ENCODE results near the gene SLC9A1.

Gene SLC9A1

DNA sequence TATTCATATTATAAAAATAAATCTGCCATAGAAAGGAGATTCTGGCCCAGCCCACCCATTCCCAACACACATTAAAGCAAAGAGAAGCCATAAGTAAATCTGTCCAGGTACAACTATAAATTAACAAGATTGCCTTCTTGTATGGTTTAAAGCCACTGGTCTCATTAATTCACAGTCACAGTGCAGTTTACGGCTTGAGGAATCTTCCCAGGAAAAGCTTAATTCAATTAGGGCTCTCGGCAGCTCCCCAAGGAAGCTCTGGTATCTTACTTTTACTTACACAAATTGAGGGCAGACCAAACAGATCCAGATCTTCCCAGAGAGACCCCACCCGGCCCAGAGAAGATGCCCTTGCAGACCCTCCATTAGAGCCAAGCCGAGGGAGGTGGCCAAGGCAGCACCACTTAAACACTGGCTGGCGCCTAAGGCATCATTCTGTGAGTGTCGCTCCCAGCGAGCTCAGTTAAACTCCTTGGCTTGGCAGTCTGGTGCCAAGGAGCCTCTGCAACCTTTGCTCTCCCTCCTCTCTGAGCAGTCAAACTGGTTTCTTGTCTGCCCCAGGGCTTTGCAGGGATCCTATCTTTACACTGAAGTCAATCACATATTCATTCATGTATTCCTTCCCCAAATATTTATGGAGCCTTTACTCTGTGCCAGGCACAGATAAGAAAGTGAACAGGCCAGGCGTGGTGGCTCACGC lies 10.7 kb downstream of the SLC9A1 start:
- ATAC-seq, result no peak
- Mint-ChIP-seq H3K4me1 (peaks cover 40% of the 10 kb centered on the region), H3K9me3 (no peaks in the 10 kb centered on the region), H3K4me3 (no peak overlapping the region), H3K27me3 (no peaks in the 10 kb centered on the region), H3K27ac (no peak overlapping the region), H3K36me3 (peaks cover 4% of the 10 kb centered on the region)

- Mint-ChIP-seq H3K4me3 (no peak overlapping the region), H3K27me3 (no peaks in the 10 kb centered on the region), H3K4me1 (peaks cover 39% of the 10 kb centered on the region), H3K36me3 (peaks cover 5% of the 10 kb centered on the region), H3K27ac (peak overlapping the region; percentile 0), H3K9me3 (no peaks in the 10 kb centered on the region)
- ATAC-seq, result no peak
These were observed 11.5 kb downstream of the SLC9A1 start for GRCh38 chr1:27143401-27143800.

DNA sequence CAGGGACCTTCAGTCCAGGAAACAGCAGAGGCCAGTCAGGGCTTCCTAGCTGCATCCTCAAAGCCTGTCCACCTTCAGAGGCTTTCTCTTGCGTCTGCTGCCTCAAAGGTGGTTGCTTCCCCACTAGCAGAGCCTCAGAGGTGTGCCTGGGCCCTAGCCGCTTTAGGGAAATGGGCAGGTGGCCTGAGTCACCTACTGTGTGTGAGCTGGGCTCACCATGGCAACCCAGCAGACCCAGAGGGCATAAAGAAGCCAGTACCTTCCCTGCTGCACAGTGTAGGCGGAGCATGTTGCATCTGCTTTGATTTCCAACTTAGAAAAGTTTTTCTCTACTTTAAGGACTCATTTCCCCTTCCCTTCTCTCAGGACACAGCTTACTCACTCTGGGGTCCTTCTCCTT lies 12.5 kb downstream of the SLC9A1 start:
- H3K27ac Mint-ChIP-seq, result peak overlapping the region; percentile 0

GRCh38 chr1:27141266-27142003 lies 13.5 kb downstream of the SLC9A1 start:
- Mint-ChIP-seq H3K4me3 (no peak overlapping the region), H3K4me1 (peaks cover 53% of the 10 kb centered on the region), H3K27ac (no peak overlapping the region), H3K27me3 (no peaks in the 10 kb centered on the region), H3K9me3 (no peaks in the 10 kb centered on the region), H3K36me3 (peaks cover 7% of the 10 kb centered on the region)
- ATAC-seq, result no peak

More for the DNA sequence above, 12.5 kb downstream of the SLC9A1 start:
- Mint-ChIP-seq H3K4me1 (peaks cover 42% of the 10 kb centered on the region), H3K4me3 (no peak overlapping the region), H3K9me3 (no peaks in the 10 kb centered on the region), H3K27me3 (no peaks in the 10 kb centered on the region), H3K36me3 (peaks cover 7% of the 10 kb centered on the region)
- ATAC-seq, result peak; percentile 39

GRCh38 chr1:27139980-27140379 lies 14.9 kb downstream of the SLC9A1 start:
- Mint-ChIP-seq H3K27me3 (no peaks in the 10 kb centered on the region), H3K4me1 (peaks cover 64% of the 10 kb centered on the region), H3K36me3 (peaks cover 7% of the 10 kb centered on the region), H3K27ac (no peak overlapping the region), H3K4me3 (no peak overlapping the region), H3K9me3 (no peaks in the 10 kb centered on the region)
- no peak for ATAC-seq

GRCh38 chr1:27138927-27139326 lies 16.0 kb downstream of the SLC9A1 start:
- ATAC-seq, result no peak
- no peaks in the 10 kb centered on the region for H3K27me3 Mint-ChIP-seq

GRCh38 chr1:27138368-27138767 lies 16.6 kb downstream of the SLC9A1 start:
- Mint-ChIP-seq H3K4me3 (no peak overlapping the region), H3K9me3 (no peaks in the 10 kb centered on the region), H3K27me3 (no peaks in the 10 kb centered on the region), H3K27ac (peak overlapping the region; percentile 93), H3K4me1 (peaks cover 74% of the 10 kb centered on the region), H3K36me3 (peaks cover 7% of the 10 kb centered on the region)
- no peak for ATAC-seq

More at GRCh38 chr1:27138927-27139326, 16.0 kb downstream of the SLC9A1 start:
- Mint-ChIP-seq H3K4me3 (no peak overlapping the region), H3K9me3 (no peaks in the 10 kb centered on the region), H3K36me3 (peaks cover 7% of the 10 kb centered on the region), H3K4me1 (peaks cover 71% of the 10 kb centered on the region), H3K27ac (peak overlapping the region; percentile 17)

- Mint-ChIP-seq H3K9me3 (no peaks in the 10 kb centered on the region), H3K36me3 (peaks cover 7% of the 10 kb centered on the region), H3K4me1 (peaks cover 72% of the 10 kb centered on the region), H3K27ac (peak overlapping the region; percentile 93), H3K27me3 (no peaks in the 10 kb centered on the region), H3K4me3 (no peak overlapping the region)
- ATAC-seq, result no peak
These were observed 17.3 kb downstream of the SLC9A1 start for GRCh38 chr1:27137544-27138075.

GRCh38 chr1:27136998-27137542 lies 17.9 kb downstream of the SLC9A1 start:
- peak overlapping the region; percentile 67 for H3K4me3 Mint-ChIP-seq
- peaks cover 74% of the 10 kb centered on the region for H3K4me1 Mint-ChIP-seq
- ATAC-seq, result peak; percentile 78
- H3K36me3 Mint-ChIP-seq, result peaks cover 7% of the 10 kb centered on the region
- H3K9me3 Mint-ChIP-seq, result no peaks in the 10 kb centered on the region
- peak overlapping the region; percentile 93 for H3K27ac Mint-ChIP-seq
- H3K27me3 Mint-ChIP-seq, result no peaks in the 10 kb centered on the region

DNA sequence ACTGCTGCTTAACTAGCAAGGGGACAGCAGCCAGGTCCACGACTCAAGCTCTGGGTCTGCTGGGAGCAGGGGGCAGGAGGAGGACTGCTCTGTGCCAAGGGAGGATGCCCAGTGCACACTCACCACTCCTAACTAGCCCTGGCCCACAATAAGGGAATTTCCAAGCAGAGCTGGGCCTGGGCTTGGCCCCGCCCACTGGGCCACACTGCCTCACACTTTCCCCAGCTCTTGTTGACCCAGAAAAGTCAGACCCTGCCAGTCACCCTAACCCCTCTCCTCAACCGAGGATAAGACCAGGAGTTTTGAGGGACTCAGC lies 18.7 kb downstream of the SLC9A1 start:
- no peaks in the 10 kb centered on the region for H3K27me3 Mint-ChIP-seq
- peaks cover 81% of the 10 kb centered on the region for H3K4me1 Mint-ChIP-seq
- peaks cover 7% of the 10 kb centered on the region for H3K36me3 Mint-ChIP-seq
- H3K9me3 Mint-ChIP-seq, result no peaks in the 10 kb centered on the region
- no peak overlapping the region for H3K4me3 Mint-ChIP-seq
- ATAC-seq, result no peak
- peak overlapping the region; percentile 93 for H3K27ac Mint-ChIP-seq

- ATAC-seq, result peak; percentile 37
- Mint-ChIP-seq H3K27ac (peak overlapping the region; percentile 93), H3K9me3 (no peaks in the 10 kb centered on the region), H3K4me3 (no peak overlapping the region), H3K27me3 (no peaks in the 10 kb centered on the region), H3K36me3 (peaks cover 7% of the 10 kb centered on the region), H3K4me1 (peaks cover 81% of the 10 kb centered on the region)
These were observed 19.2 kb downstream of the SLC9A1 start for GRCh38 chr1:27135541-27136235.

DNA sequence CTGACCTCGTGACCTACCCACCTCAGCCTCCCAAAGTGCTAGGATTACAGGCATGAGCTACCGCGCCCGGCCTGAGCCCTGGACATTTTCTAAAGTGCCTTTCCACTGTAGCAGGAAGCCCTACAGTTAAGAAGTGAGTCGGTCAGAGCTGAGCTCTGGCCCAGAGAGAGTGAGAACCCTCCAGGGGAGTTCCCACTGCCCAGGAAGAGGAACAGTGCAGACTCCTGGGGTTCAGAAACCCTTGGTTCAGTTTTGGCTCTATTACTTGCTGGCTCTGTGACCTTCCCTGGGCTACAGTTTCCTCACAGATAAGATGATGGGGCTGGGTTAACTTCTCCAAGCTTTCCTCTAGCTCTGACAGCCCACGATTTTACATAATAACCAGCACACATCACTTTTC lies 20.9 kb downstream of the SLC9A1 start:
- Mint-ChIP-seq H3K36me3 (peaks cover 7% of the 10 kb centered on the region), H3K4me3 (peak overlapping the region; percentile 53)

GRCh38 chr1:27133158-27133557 lies 21.8 kb downstream of the SLC9A1 start:
- no peaks in the 10 kb centered on the region for H3K9me3 Mint-ChIP-seq
- H3K27ac Mint-ChIP-seq, result peak overlapping the region; percentile 79
- no peaks in the 10 kb centered on the region for H3K27me3 Mint-ChIP-seq
- H3K36me3 Mint-ChIP-seq, result peaks cover 3% of the 10 kb centered on the region
- H3K4me1 Mint-ChIP-seq, result peaks cover 59% of the 10 kb centered on the region
- H3K4me3 Mint-ChIP-seq, result no peak overlapping the region
- no peak for ATAC-seq

More for the DNA sequence above, 20.9 kb downstream of the SLC9A1 start:
- H3K9me3 Mint-ChIP-seq, result no peaks in the 10 kb centered on the region
- H3K4me1 Mint-ChIP-seq, result peaks cover 66% of the 10 kb centered on the region
- H3K27me3 Mint-ChIP-seq, result no peaks in the 10 kb centered on the region
- H3K27ac Mint-ChIP-seq, result peak overlapping the region; percentile 79
- peak; percentile 92 for ATAC-seq

- Mint-ChIP-seq H3K27me3 (no peaks in the 10 kb centered on the region), H3K4me3 (no peak overlapping the region), H3K4me1 (peaks cover 53% of the 10 kb centered on the region), H3K9me3 (no peaks in the 10 kb centered on the region), H3K27ac (peak overlapping the region; percentile 79), H3K36me3 (no peaks in the 10 kb centered on the region)
- no peak for ATAC-seq
These were observed 22.3 kb downstream of the SLC9A1 start for GRCh38 chr1:27132624-27133023.

- Mint-ChIP-seq H3K27ac (peak overlapping the region; percentile 79), H3K27me3 (no peaks in the 10 kb centered on the region), H3K36me3 (no peaks in the 10 kb centered on the region), H3K4me1 (peaks cover 49% of the 10 kb centered on the region), H3K9me3 (no peaks in the 10 kb centered on the region), H3K4me3 (no peak overlapping the region)
- no peak for ATAC-seq
These were observed 22.8 kb downstream of the SLC9A1 start for GRCh38 chr1:27132147-27132546.

Data from stimulated activated memory B cell treated with anti-CD40 and anti-IgM and Interleukin-4, amounts not matched to agents 10 μg/mL and 1 μg/mL and 100 μg/mL, for 72 hours (primary cell).